Stimulated activated CD8-positive, alpha-beta memory T cell treated with anti-CD3 and anti-CD28 coated beads, Interleukin-4, amount 100 ng/mL, for 1 hour (primary cell): ENCODE measurements around the gene SAP30BP.

Source experiments
- DNase-seq, 2 donors: peaks; one replicate each; pipeline ENCODE4 v3.0.0-alpha.2; 2020; ENCODE audit warnings: low read depth in 2 of 2, low spot score in 1 of 2

SAP30BP gene

GRCh38 chr17:75646638-75646992, 20.5 kb upstream of the SAP30BP start:
- no peak for DNase-seq

DNA sequence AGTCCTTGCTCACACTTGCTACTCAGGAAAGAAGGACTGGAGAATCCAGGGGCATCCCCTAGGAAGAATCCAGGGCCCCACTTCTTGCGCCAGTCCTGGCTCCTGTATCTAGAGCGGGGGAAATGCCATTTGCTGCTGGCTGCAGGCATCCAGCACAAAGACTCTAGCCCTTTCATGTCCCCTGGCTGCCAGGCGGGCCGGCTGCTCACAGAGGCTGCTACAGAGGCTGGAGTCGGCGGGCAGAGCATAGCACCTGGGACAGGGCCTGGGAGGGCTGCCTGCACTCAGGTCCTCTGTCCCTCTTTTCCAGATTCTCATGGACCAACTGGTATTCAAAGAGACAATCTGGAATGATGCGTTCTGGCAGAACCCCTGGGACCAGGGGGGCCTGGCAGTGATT, 20.1 kb upstream of the SAP30BP start:
- no peak for DNase-seq

DNA sequence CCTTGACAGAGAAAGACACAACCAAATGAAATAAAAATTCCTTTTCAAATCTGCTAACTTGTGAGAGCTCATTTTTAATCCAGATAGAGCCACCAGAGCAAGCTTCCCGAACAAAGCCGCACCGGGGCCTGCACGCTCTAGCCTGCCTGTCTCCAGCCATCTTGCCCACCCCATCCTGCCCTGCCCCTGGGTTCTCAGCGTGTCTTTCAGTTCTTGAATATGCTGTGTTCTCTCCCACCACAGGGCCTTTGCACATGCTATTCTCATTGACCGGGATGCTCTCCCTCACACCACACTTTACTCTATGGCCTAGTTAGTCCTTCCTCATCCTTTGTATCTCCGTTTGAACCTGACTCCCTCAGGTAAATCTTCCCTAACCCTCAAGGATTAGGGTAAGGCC, 19.2 kb upstream of the SAP30BP start:
- DNase-seq: no peak

DNA sequence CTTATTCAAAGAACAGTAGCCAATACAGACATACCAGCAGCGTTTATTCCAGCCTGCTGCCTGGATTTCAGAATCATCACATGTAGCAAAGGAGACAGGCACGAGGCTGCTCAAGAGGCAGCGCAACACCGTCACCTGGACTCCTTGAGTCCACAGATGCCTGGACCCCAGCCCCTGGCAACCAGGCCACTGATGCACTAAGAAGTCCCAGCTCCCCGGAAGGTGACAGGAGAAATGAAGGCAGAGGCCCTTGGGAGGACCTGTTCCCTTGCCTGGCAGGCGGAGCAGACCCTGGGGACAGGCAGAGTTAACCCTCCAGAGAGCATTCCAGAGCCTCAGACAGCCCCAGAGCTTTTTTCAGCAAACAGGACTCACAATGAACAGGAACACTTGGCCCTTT, 17.5 kb upstream of the SAP30BP start:
- no peak for DNase-seq

- DNase-seq: no peak
These were observed 16.3 kb upstream of the SAP30BP start for GRCh38 chr17:75650874-75651273.

DNA sequence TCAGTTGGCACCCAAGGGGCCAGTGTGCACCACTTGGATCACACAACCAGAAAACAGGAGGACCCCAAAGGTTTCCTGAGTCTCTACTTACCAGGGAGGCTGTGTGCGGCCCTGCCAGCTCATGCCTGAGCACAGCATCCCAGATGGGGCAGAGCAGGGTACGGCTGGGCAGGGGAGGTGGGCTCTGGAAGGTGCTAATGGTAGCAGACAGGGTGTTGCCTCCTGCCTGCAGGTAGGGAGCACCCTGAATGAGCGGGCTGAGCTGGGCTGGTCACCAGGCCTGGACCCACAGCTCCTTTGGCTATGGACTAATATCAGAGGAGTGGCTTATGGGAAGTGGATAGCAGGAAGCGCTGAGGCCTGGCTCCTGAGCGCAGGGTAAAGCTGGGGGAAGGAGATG, 14.8 kb upstream of the SAP30BP start:
- no peak for DNase-seq

DNA sequence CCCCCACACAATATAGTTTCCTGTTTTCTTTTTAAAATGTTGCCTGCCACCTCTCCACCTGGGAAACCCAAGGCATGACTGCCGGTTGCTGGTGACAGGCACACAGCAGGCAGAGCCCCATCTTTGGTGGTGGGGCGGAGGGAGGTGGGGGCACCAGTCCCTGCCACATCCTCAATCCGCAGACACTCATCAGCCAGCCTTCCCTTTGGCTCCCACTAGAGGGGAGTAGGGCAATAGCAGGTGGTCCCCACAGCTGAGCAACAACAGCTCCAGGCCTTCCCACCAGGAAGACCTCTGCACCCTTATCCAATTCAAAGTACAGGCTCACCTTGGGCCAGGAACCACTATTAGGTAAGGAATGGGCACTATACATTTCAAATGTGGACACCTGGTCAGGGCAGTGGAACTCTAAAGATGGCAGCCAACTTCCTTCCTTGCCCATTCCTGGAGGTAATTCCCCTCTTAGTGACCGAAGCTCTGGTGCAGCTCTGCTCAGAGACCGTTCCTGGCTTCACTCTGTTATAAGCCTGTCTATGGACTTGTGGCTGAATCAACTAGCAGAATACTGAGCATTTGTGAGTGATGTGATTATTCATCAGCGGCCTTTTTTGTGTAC, 14.1 kb upstream of the SAP30BP start:
- no peak for DNase-seq

DNA sequence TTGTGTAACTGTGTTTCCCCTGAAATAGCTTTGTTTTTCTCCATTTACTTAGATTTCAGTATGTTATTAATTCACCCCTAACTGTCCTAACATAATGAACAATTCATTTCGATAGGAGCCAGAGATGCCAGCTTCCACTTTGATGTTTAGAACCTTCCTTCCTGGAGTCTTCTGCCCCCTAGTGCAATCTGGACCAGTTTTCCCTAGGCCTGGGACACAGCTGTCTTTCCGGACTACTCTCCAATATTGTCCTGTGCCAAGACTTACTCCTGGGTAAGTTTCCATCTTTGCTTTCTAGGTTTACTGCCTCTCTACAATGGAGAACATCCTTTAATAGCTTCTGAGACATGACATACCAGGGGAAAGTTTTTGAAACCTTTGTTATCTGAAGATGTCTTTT, 13.0 kb upstream of the SAP30BP start:
- DNase-seq: no peak

DNA sequence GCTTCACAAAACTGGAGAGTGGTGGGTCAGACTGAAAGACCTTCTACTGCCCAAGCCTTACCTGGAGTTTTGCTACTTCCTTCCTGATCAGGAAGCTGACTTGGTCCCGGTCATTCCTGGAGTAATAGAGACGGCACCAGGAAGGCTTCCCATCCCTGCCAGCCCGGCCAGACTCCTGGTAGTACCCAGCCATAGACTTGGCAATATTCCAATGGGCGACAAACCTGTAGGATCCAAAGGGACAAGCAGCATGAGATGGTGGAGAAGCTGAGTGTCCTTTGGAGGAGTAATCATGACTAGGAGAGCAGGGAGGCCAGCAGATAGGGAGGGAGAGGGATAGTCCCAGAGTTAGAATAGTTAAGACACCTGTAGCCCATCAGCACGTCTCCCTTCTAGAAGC, 8.9 kb upstream of the SAP30BP start:
- DNase-seq: no peak

- DNase-seq: no peak
These were observed 5.6 kb upstream of the SAP30BP start for GRCh38 chr17:75661531-75661930.

- no peak for DNase-seq
These were observed 4.6 kb upstream of the SAP30BP start for GRCh38 chr17:75662511-75662910.

GRCh38 chr17:75664099-75664549, 3.0 kb upstream of the SAP30BP start:
- DNase-seq: no peak

- DNase-seq: no peak
These were observed 1.2 kb upstream of the SAP30BP start for GRCh38 chr17:75665981-75666380.

DNA sequence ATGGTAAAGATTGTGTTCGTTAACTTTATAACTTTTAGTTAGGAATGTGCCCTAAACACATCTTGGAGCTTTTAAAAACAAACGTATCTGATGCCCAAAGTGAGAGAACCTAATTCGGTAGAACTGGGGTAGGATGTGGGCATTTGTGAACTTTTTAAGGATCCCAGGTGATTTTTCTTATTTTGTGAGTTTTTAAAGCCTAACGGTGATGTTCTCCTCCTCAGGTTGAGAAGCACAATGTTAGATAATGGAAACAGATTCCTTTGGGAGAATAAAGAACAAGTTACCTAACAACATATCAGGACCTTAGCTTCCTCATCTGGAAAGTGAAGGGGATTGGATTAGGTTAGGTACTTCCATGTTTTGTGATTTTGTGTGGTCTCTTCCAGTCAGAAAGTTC, 687 bp downstream of the SAP30BP start:
- no peak for DNase-seq

GRCh38 chr17:75668489-75668888, 1.4 kb downstream of the SAP30BP start:
- no peak for DNase-seq

DNA sequence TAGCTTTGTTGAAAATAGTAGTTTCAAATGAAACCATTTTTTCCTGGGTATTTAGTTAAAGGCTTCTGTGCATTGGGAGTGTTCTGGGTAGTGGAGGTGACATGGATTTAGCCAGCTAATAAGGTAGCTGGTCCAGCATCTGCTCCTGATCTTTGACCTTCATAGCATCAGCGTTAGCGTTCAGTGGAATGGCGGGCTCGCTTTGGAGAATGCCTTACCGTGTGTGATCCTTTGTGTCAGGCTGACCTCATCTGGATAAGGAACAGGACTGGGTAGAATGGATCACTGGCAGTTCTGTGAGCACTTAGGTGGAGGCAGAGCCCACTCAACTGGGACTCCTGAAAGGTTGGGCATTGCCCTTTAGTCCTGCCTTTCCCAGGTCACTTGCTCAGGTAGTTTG, 3.7 kb downstream of the SAP30BP start:
- no peak for DNase-seq

DNA sequence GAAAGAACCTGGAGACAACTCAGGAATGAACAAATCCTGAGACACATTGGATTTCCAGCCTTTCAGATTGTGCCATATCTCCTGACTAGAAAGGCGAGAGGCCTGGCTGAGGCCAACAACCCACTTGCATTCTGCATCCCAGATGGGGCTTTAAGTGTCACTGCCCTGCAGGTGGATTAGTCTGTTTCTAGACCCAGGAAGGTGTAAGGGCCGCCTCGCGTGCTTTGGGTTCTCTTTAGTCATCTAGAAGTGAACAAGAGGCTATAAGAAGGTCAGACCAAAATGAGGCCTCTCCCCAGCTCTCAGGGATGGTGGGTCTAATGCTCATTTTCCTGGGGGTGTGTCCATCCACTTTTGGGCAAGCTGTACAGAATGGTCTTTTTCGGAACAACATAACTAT, 4.9 kb downstream of the SAP30BP start:
- DNase-seq: no peak

DNA sequence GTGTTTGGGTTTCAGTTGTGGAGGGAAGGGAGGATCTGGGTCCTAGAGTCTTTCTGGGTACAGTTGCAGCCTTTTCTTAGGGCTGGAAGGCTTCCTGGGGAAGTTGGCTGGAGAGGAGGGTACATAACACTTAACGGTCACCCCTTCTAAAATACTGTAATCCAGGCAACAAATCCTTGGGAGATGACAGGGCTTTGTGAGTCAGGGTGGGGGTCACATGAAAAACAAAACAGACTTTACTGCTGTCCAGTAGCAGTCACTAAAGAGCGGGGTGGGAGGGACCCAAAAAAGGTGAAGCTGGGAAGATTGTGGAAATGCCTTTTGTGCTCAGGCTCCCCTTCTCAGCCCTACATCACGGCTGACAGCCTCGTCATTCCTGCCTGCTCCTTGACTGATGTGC, 6.3 kb downstream of the SAP30BP start:
- no peak for DNase-seq

GRCh38 chr17:75676461-75676860, 9.3 kb downstream of the SAP30BP start:
- no peak for DNase-seq

DNA sequence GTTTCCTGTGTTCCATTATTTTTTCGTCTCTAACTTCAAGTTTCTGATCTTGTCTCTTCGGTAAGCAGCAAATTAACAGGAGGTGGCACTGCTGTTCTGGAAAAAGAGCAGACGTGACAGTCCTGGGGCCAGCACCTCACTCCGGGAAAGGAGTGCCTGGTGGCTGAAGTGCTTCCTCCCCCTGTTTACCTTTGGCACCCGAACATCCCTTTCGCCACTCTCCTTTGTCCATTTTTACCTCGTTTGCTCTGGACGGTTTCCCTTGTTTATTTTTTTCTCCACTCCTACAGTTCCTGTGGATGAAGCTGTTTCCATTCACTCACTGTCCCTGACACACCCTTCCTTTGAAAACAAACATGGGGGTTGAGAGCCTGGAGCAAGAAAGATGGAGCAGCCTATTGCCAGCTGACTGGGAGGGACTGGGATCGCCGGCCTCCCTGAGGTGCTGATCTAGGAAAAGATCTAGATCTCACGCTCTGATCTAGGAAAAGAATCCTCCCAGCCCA, 12.6 kb downstream of the SAP30BP start:
- DNase-seq: no peak

- DNase-seq: no peak
These were observed 13.3 kb downstream of the SAP30BP start for GRCh38 chr17:75680431-75680830.

DNA sequence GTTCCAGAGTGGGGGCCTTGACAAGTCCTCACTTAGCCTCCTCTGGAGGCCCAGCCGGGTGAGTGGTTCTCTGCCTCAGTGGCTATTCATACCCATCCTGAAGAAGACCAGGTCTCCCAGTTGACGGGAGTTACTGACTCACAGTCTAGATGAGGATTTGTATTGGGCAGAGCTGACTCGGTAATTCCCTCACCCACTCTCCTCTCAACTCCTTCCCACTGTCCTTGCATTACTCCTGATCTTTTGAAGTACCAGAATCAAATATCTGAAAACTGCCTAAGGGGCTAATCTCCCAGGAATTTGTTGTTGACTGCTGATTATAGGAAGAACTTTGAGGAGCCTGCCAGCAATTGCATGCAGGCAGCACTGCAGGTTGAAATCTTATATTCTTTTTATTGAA, 14.2 kb downstream of the SAP30BP start:
- DNase-seq: no peak

DNA sequence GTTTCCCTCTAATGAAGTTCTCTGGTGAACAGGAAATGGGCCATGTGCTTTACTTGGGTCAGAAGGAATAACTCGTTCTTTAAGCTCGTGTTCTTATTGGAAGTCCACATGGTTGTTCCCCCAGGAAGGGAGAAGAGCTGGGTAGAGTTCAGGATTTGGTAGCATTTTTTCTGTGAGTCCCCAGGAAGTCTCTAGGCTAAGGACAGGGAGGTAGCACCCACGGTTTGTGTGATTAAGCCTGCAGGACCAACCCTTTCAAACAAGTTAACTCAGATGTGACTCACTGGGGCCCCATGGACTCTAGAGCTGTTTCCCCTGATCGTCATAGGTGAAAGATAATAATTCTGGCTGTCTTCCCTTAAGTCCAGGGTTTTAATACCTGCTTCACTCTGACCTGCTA, 16.4 kb downstream of the SAP30BP start:
- no peak for DNase-seq

DNA sequence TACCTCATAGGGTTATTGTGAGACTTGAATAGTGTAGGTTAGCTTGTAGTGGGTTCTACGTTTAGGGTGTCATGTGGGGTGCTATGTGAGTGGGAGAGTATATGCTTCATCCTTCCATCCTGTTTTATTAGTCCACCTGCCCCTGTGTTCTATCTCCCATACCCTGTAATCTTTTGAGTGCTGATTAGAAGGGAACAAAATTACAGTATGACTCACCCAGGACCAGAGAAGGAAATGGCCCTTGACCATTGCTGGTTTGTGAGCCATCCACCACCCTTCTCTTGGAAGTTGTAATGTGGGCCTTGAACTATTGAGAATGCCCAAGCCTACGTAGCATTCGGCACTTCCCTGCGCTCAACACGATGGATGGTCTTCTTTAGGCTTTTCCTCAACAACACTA, 17.1 kb downstream of the SAP30BP start:
- no peak for DNase-seq
